NCI-H345 treated with DMSO at 0.1 percent for 48 hours (cell line): ENCODE results near the gene ERICH3.
"Not testable (repeated sequence)": the region's sequence is repeated elsewhere in the genome, so short reads cannot be mapped to it uniquely, and the experiment has no call there.

ENCODE experiments used
- DNase-seq: peaks from one replicate; lab custom pipeline; 2025; ENCODE audit not compliant: unreplicated experiment; lab: John Stamatoyannopoulos, UW

ERICH3 gene

GRCh38 chr1:74681449-74681848 lies 7.9 kb upstream of the ERICH3 start:
- no peak for DNase-seq

GRCh38 chr1:74681001-74681400 lies 7.4 kb upstream of the ERICH3 start:
- DNase-seq: no peak

GRCh38 chr1:74679811-74680210 lies 6.2 kb upstream of the ERICH3 start:
- no peak for DNase-seq

- no peak for DNase-seq
These were observed 4.3 kb upstream of the ERICH3 start for GRCh38 chr1:74677926-74678325.

GRCh38 chr1:74674278-74675048 lies 871 bp upstream of the ERICH3 start:
- DNase-seq: no peak

GRCh38 chr1:74670866-74671265 lies 2.7 kb downstream of the ERICH3 start:
- DNase-seq: not testable (repeated sequence)

- no peak for DNase-seq
These were observed 18.9 kb downstream of the ERICH3 start for GRCh38 chr1:74654708-74655107.

GRCh38 chr1:74652711-74653139 lies 20.9 kb downstream of the ERICH3 start:
- no peak for DNase-seq

GRCh38 chr1:74650561-74650960 lies 23.0 kb downstream of the ERICH3 start:
- no peak for DNase-seq

- no peak for DNase-seq
These were observed 31.7 kb downstream of the ERICH3 start for GRCh38 chr1:74641876-74642275.

GRCh38 chr1:74641161-74641560 lies 32.4 kb downstream of the ERICH3 start:
- DNase-seq: no peak

GRCh38 chr1:74637296-74637695 lies 36.3 kb downstream of the ERICH3 start:
- DNase-seq: no peak

GRCh38 chr1:74629283-74629682 lies 44.3 kb downstream of the ERICH3 start:
- DNase-seq: no peak

GRCh38 chr1:74623716-74624115 lies 49.9 kb downstream of the ERICH3 start:
- no peak for DNase-seq

- DNase-seq: no peak
These were observed 53.4 kb downstream of the ERICH3 start for GRCh38 chr1:74620242-74620641.

GRCh38 chr1:74618974-74619373 lies 54.6 kb downstream of the ERICH3 start:
- no peak for DNase-seq

- DNase-seq: no peak
These were observed 59.7 kb downstream of the ERICH3 start for GRCh38 chr1:74613894-74614293.

GRCh38 chr1:74611887-74612286 lies 61.7 kb downstream of the ERICH3 start:
- DNase-seq: no peak

- DNase-seq: no peak
These were observed 62.6 kb downstream of the ERICH3 start for GRCh38 chr1:74610961-74611360.

- DNase-seq: no peak
These were observed 63.7 kb downstream of the ERICH3 start for GRCh38 chr1:74609810-74610371.

- peak; percentile 10 for DNase-seq
These were observed 76.9 kb downstream of the ERICH3 start for GRCh38 chr1:74596717-74597116.
